HEK293 (cell line): ENCODE data around the gene PARK7.

Experiments
- CTCF ChIA-PET: fragments of 350-600 bp; formaldehyde crosslinking; extraction: SDS; loops from one replicate; lab custom pipeline; 2021; ENCODE audit warnings: antibody characterized with exemption; lab: Yijun Ruan, JAX
- POLR2A ChIA-PET: fragments of 300-600 bp; formaldehyde crosslinking; extraction: SDS; loops from one replicate; lab custom pipeline; 2020; ENCODE audit warnings: antibody characterized with exemption, inconsistent platforms; lab: Yijun Ruan, JAX
- H3K27ac ChIP-seq: fragments of 200-500 bp; sonication (Bioruptor generic); 2 replicates; pipeline ENCODE4 v1.5.1; 2014; ENCODE audit warnings: low read depth, low read length, control low read depth, inconsistent platforms; ENCODE audit errors: extremely low read depth
- H3K36me3 ChIP-seq, 2 experiments: fragments of 200-500 bp in 1 of 2; sonication (Bioruptor generic) in 1 of 2; 1 replicate in 1 of 2; 2 replicates in 1 of 2; pipeline ENCODE4 v1.5.1; 2014 to 2017; ENCODE audit warnings: inconsistent platforms in 2 of 2, low read length in 2 of 2; ENCODE audit not compliant: control insufficient read depth in 2 of 2, insufficient read depth in 1 of 2
- H3K4me1 ChIP-seq: fragments of 200-500 bp; sonication (Bioruptor generic); 2 replicates; pipeline ENCODE4 v1.5.1; 2014; ENCODE audit warnings: mild to moderate bottlenecking, low read length, inconsistent platforms; ENCODE audit not compliant: control insufficient read depth, insufficient read depth
- H3K4me3 ChIP-seq: 2 replicates; pipeline ENCODE4 v1.5.1; 2011; ENCODE audit warnings: low read depth, mild to moderate bottlenecking, control low read depth, low read length, moderate library complexity
- H3K9me3 ChIP-seq: fragments of 200-500 bp; sonication (Bioruptor generic); 2 replicates; pipeline ENCODE4 v1.5.1; 2014; ENCODE audit warnings: low read depth, low read length, inconsistent platforms; ENCODE audit not compliant: control insufficient read depth, insufficient read depth
- GLIS2 ChIP-seq: fragments of 450-650 bp; formaldehyde crosslinking; IDR thresholded peaks from 2 replicates; pipeline ENCODE4 v1.5.1; 2016; ENCODE audit warnings: missing biosample characterization, missing genetic modification characterization
- IKZF3 ChIP-seq: fragments of 450-650 bp; IDR thresholded peaks from 2 replicates; pipeline ENCODE4 v1.5.0; 2018; ENCODE audit warnings: missing biosample characterization, mild to moderate bottlenecking, missing genetic modification characterization, moderate library complexity
- KLF8 ChIP-seq: fragments of 450-650 bp; formaldehyde crosslinking; IDR thresholded peaks from 2 replicates; pipeline ENCODE4 v1.5.1; 2016; ENCODE audit warnings: missing biosample characterization, missing genetic modification characterization
- ZBTB17 ChIP-seq: fragments of 450-650 bp; formaldehyde crosslinking; IDR thresholded peaks from 2 replicates; pipeline ENCODE4 v1.5.1; 2016; ENCODE audit warnings: missing biosample characterization, missing genetic modification characterization
- ZBTB20 ChIP-seq: fragments of 450-650 bp; formaldehyde crosslinking; IDR thresholded peaks from 2 replicates; pipeline ENCODE4 v1.5.1; 2016; ENCODE audit warnings: missing biosample characterization, missing genetic modification characterization
- ZEB2 ChIP-seq: fragments of 450-650 bp; formaldehyde crosslinking; IDR thresholded peaks from 2 replicates; pipeline ENCODE4 v1.5.1; 2016; ENCODE audit warnings: missing biosample characterization, missing genetic modification characterization
- ZNF140 ChIP-seq: fragments of 450-650 bp; formaldehyde crosslinking; IDR thresholded peaks from 2 replicates; pipeline ENCODE4 v1.5.1; 2016; ENCODE audit warnings: missing biosample characterization, missing genetic modification characterization
- ZNF146 ChIP-seq: fragments of 450-650 bp; formaldehyde crosslinking; IDR thresholded peaks from 2 replicates; pipeline ENCODE4 v1.5.1; 2016; ENCODE audit warnings: missing biosample characterization, missing genetic modification characterization
- ZNF2 ChIP-seq: fragments of 450-650 bp; formaldehyde crosslinking; IDR thresholded peaks from 2 replicates; pipeline ENCODE4 v1.5.1; 2016; ENCODE audit warnings: missing biosample characterization, missing genetic modification characterization
- ZNF302 ChIP-seq: fragments of 450-650 bp; formaldehyde crosslinking; IDR thresholded peaks from 2 replicates; pipeline ENCODE4 v1.5.1; 2016; ENCODE audit warnings: missing biosample characterization, missing genetic modification characterization, low read depth
- ZNF335 ChIP-seq: fragments of 450-650 bp; formaldehyde crosslinking; conservative IDR thresholded peaks from 2 replicates; pipeline ENCODE4 v1.5.1; 2016; ENCODE audit warnings: missing biosample characterization, missing genetic modification characterization
- ZNF555 ChIP-seq: fragments of 450-650 bp; formaldehyde crosslinking; conservative IDR thresholded peaks from 2 replicates; pipeline ENCODE4 v1.5.1; 2017; ENCODE audit warnings: missing biosample characterization, mild to moderate bottlenecking, missing genetic modification characterization, inconsistent platforms
- ZNF624 ChIP-seq: fragments of 450-650 bp; formaldehyde crosslinking; IDR thresholded peaks from 2 replicates; pipeline ENCODE4 v1.5.1; 2017; ENCODE audit warnings: missing biosample characterization, missing genetic modification characterization
- ZNF660 ChIP-seq: fragments of 450-650 bp; IDR thresholded peaks from 2 replicates; pipeline ENCODE4 v1.5.1; 2018; ENCODE audit warnings: missing biosample characterization, mild to moderate bottlenecking, missing genetic modification characterization
- ZNF777 ChIP-seq: fragments of 450-650 bp; formaldehyde crosslinking; IDR thresholded peaks from 2 replicates; pipeline ENCODE4 v1.5.1; 2017; ENCODE audit warnings: missing biosample characterization, missing genetic modification characterization, borderline replicate concordance
- ZNF791 ChIP-seq: fragments of 450-650 bp; formaldehyde crosslinking; IDR thresholded peaks from 2 replicates; pipeline ENCODE4 v1.5.1; 2016; ENCODE audit warnings: missing biosample characterization, missing genetic modification characterization
- ZSCAN23 ChIP-seq: fragments of 450-650 bp; formaldehyde crosslinking; IDR thresholded peaks from 2 replicates; pipeline ENCODE4 v1.5.1; 2016; ENCODE audit warnings: missing biosample characterization, missing genetic modification characterization
- TF ChIP-seq, protein P1 (sequence below): fragments of 450-650 bp; formaldehyde crosslinking; IDR thresholded peaks from 2 replicates; pipeline ENCODE4 v1.5.1; 2016; ENCODE audit warnings: missing biosample characterization, missing genetic modification characterization
- TF ChIP-seq, protein P2 (sequence below): fragments of 450-650 bp; formaldehyde crosslinking; IDR thresholded peaks from 2 replicates; pipeline ENCODE4 v1.5.1; 2016; ENCODE audit warnings: missing biosample characterization, missing genetic modification characterization
- TF ChIP-seq, protein P3 (sequence below): fragments of 450-650 bp; formaldehyde crosslinking; IDR thresholded peaks from 2 replicates; pipeline ENCODE4 v1.5.1; 2016; ENCODE audit warnings: missing biosample characterization, missing genetic modification characterization
- TF ChIP-seq, protein P4 (sequence below): fragments of 450-650 bp; formaldehyde crosslinking; IDR thresholded peaks from 2 replicates; pipeline ENCODE4 v1.5.0; 2017; ENCODE audit warnings: missing biosample characterization, missing genetic modification characterization, borderline replicate concordance
- TF ChIP-seq, protein P5 (sequence below): fragments of 450-650 bp; formaldehyde crosslinking; IDR thresholded peaks from 2 replicates; pipeline ENCODE4 v1.5.1; 2016; ENCODE audit warnings: missing biosample characterization, missing genetic modification characterization, low read depth

Gene PARK7

DNA sequence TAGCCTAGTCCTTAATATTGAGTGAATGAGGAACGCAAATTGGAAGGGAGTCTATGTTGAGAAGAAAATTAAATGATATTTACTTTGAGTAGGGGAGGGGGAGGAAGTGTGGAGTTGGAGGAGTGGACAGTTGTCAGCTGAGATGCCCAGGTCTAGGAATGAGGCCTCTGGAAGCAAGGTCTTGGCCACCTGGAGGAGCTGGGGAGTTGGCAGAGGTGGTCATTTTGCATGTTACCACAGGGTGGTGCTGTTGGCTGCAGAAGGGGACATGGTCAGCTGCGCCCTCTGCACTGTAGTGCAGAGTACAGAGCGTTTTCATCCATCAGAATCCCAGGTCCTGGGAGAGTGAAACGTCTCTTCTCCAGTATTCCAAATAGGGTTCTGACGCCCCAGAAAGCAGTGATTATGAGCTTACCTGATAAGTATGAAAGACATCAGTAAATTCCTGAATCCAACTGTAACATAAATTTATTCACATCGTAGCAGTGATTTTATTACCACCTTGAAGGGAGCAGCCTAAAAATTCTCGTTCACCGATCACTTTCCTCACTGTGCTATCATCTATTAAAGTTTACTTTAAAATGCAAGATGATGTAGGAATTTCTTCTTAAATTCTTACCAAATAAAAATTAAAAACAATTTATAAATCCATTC lies 13.8 kb downstream of the PARK7 start (continued):
- TF ChIP-seq ZSCAN23 (tag by site-specific recombination) (0 out of 2 replicates have a peak, but pooled peaks have one; percentile 17), IKZF3 (tag by site-specific recombination) (0 out of 2 replicates have a peak, but pooled peaks have one; percentile 27), ZNF2 (tag by site-specific recombination) (peak; percentile 100), ZNF302 (tag by site-specific recombination) (no peak), ZEB2 (tag by site-specific recombination) (no peak), ZBTB17 (tag by site-specific recombination) (peak; percentile 60; the same call in 1 of the 2 replicates), ZNF335 (tag by site-specific recombination) (no peak), KLF8 (0 out of 2 replicates have a peak, but pooled peaks have one; percentile 19), ZNF777 (tag by site-specific recombination) (no peak), ZNF146 (0 out of 2 replicates have a peak, but pooled peaks have one; percentile 3), ZNF660 (tag by site-specific recombination) (peak; percentile 71)
- TF ChIP-seq, protein P1, sequence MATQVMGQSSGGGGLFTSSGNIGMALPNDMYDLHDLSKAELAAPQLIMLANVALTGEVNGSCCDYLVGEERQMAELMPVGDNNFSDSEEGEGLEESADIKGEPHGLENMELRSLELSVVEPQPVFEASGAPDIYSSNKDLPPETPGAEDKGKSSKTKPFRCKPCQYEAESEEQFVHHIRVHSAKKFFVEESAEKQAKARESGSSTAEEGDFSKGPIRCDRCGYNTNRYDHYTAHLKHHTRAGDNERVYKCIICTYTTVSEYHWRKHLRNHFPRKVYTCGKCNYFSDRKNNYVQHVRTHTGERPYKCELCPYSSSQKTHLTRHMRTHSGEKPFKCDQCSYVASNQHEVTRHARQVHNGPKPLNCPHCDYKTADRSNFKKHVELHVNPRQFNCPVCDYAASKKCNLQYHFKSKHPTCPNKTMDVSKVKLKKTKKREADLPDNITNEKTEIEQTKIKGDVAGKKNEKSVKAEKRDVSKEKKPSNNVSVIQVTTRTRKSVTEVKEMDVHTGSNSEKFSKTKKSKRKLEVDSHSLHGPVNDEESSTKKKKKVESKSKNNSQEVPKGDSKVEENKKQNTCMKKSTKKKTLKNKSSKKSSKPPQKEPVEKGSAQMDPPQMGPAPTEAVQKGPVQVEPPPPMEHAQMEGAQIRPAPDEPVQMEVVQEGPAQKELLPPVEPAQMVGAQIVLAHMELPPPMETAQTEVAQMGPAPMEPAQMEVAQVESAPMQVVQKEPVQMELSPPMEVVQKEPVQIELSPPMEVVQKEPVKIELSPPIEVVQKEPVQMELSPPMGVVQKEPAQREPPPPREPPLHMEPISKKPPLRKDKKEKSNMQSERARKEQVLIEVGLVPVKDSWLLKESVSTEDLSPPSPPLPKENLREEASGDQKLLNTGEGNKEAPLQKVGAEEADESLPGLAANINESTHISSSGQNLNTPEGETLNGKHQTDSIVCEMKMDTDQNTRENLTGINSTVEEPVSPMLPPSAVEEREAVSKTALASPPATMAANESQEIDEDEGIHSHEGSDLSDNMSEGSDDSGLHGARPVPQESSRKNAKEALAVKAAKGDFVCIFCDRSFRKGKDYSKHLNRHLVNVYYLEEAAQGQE, result no peak
- TF ChIP-seq, protein P2, sequence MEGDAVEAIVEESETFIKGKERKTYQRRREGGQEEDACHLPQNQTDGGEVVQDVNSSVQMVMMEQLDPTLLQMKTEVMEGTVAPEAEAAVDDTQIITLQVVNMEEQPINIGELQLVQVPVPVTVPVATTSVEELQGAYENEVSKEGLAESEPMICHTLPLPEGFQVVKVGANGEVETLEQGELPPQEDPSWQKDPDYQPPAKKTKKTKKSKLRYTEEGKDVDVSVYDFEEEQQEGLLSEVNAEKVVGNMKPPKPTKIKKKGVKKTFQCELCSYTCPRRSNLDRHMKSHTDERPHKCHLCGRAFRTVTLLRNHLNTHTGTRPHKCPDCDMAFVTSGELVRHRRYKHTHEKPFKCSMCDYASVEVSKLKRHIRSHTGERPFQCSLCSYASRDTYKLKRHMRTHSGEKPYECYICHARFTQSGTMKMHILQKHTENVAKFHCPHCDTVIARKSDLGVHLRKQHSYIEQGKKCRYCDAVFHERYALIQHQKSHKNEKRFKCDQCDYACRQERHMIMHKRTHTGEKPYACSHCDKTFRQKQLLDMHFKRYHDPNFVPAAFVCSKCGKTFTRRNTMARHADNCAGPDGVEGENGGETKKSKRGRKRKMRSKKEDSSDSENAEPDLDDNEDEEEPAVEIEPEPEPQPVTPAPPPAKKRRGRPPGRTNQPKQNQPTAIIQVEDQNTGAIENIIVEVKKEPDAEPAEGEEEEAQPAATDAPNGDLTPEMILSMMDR (tag by site-specific recombination), result peak; percentile 99
- TF ChIP-seq, protein P3, sequence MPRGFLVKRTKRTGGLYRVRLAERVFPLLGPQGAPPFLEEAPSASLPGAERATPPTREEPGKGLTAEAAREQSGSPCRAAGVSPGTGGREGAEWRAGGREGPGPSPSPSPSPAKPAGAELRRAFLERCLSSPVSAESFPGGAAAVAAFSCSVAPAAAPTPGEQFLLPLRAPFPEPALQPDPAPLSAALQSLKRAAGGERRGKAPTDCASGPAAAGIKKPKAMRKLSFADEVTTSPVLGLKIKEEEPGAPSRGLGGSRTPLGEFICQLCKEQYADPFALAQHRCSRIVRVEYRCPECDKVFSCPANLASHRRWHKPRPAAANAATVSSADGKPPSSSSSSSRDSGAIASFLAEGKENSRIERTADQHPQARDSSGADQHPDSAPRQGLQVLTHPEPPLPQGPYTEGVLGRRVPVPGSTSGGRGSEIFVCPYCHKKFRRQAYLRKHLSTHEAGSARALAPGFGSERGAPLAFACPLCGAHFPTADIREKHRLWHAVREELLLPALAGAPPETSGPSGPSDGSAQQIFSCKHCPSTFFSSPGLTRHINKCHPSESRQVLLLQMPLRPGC (tag by site-specific recombination), result no peak

DNA sequence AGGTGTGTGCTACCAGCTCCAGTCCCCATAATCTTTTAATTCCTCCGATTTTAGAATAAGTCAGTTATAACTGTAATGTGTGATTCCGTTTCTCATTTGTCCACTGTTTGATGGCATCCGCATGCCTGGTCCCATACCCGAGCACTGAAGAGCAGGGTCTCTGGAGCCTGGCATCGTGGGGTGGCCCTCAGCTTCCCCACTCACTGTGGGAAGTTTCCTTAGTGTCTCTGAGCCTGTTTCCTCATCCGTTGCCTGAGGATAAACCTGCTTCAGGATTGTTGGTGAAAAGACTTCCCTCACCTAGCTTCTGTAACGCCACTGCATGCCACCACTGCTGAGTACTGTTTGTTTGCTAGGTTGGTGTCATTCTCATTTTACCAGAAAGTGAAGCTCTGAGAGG lies 19.5 kb downstream of the PARK7 start:
- ChIA-PET POLR2A (no interaction called here), CTCF (interaction anchor here (0.6 to 5.8 kb wide), 13 partner anchors 9 to 369 kb away, joined by 3 to 73 read pairs (median 3); no protein-coding TSS in a partner anchor)
- peaks cover 45 to 85% of the 10 kb centered on the region in 2 experiments for H3K36me3 ChIP-seq
- H3K4me3 ChIP-seq, result no peak overlapping the region
- H3K27ac ChIP-seq, result no peak overlapping the region
- no peaks in the 10 kb centered on the region for H3K9me3 ChIP-seq
- H3K4me1 ChIP-seq, result no peaks in the 10 kb centered on the region
- TF ChIP-seq ZBTB20 (tag by site-specific recombination) (no peak), ZEB2 (tag by site-specific recombination) (no peak), ZNF140 (tag by site-specific recombination) (no peak), ZNF660 (tag by site-specific recombination) (no peak), ZNF2 (tag by site-specific recombination) (no peak), ZNF555 (tag by site-specific recombination) (no peak), ZNF624 (tag by site-specific recombination) (no peak), GLIS2 (no peak), ZNF791 (tag by site-specific recombination) (no peak)
- TF ChIP-seq, protein P4, sequence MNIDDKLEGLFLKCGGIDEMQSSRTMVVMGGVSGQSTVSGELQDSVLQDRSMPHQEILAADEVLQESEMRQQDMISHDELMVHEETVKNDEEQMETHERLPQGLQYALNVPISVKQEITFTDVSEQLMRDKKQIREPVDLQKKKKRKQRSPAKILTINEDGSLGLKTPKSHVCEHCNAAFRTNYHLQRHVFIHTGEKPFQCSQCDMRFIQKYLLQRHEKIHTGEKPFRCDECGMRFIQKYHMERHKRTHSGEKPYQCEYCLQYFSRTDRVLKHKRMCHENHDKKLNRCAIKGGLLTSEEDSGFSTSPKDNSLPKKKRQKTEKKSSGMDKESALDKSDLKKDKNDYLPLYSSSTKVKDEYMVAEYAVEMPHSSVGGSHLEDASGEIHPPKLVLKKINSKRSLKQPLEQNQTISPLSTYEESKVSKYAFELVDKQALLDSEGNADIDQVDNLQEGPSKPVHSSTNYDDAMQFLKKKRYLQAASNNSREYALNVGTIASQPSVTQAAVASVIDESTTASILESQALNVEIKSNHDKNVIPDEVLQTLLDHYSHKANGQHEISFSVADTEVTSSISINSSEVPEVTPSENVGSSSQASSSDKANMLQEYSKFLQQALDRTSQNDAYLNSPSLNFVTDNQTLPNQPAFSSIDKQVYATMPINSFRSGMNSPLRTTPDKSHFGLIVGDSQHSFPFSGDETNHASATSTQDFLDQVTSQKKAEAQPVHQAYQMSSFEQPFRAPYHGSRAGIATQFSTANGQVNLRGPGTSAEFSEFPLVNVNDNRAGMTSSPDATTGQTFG (tag by site-specific recombination), result no peak
- TF ChIP-seq, protein P2 (tag by site-specific recombination), result no peak
- TF ChIP-seq, protein P5, sequence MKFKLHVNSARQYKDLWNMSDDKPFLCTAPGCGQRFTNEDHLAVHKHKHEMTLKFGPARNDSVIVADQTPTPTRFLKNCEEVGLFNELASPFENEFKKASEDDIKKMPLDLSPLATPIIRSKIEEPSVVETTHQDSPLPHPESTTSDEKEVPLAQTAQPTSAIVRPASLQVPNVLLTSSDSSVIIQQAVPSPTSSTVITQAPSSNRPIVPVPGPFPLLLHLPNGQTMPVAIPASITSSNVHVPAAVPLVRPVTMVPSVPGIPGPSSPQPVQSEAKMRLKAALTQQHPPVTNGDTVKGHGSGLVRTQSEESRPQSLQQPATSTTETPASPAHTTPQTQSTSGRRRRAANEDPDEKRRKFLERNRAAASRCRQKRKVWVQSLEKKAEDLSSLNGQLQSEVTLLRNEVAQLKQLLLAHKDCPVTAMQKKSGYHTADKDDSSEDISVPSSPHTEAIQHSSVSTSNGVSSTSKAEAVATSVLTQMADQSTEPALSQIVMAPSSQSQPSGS (tag by site-specific recombination), result no peak
